Stimulated activated CD8-positive, alpha-beta memory T cell treated with anti-CD3 and anti-CD28 coated beads, Interleukin-2, amount 100 ng/mL, for 1 hour (primary cell): ENCODE data around the gene HOXA11.

Source experiments
- DNase-seq, 2 donors: peaks; one replicate each; pipeline ENCODE4 v3.0.0-alpha.2; 2020; ENCODE audit warnings: low read depth in 2 of 2

The HOXA11 gene

GRCh38 chr7:27192546-27193334 is 7.7 kb upstream of the HOXA11 start:
- no peak for DNase-seq

- DNase-seq = no peak
Observed at GRCh38 chr7:27191833-27192545, 7.0 kb upstream of the HOXA11 start.

GRCh38 chr7:27191161-27191731 is 6.2 kb upstream of the HOXA11 start:
- DNase-seq = no peak

GRCh38 chr7:27189997-27190748 is 5.1 kb upstream of the HOXA11 start:
- DNase-seq = no peak

GRCh38 chr7:27189295-27189996 is 4.4 kb upstream of the HOXA11 start:
- no peak for DNase-seq

- no peak for DNase-seq
Observed at GRCh38 chr7:27188386-27189294, 3.6 kb upstream of the HOXA11 start.

- DNase-seq = no peak
Observed at GRCh38 chr7:27187475-27188385, 2.7 kb upstream of the HOXA11 start.

GRCh38 chr7:27186668-27187474 is 1.8 kb upstream of the HOXA11 start:
- DNase-seq = no peak

GRCh38 chr7:27185854-27186667 is 1.0 kb upstream of the HOXA11 start:
- no peak for DNase-seq

GRCh38 chr7:27184337-27185012 is 557 bp downstream of the HOXA11 start:
- DNase-seq = no peak

GRCh38 chr7:27183682-27184336 is 1.2 kb downstream of the HOXA11 start:
- no peak for DNase-seq

- no peak for DNase-seq
Observed at GRCh38 chr7:27182861-27183681, 2.0 kb downstream of the HOXA11 start.

GRCh38 chr7:27182285-27182841 is 2.7 kb downstream of the HOXA11 start:
- no peak for DNase-seq

GRCh38 chr7:27181795-27182275 is 3.2 kb downstream of the HOXA11 start:
- no peak for DNase-seq
